IMR-90 (cell line): ENCODE results near the gene XIRP1. TPM values are rescaled to one million over a fixed set of nuclear protein-coding genes. Genes with fewer than 3 reads are reported as not detected.
A peak's percentile ranks its signal among the peaks of the same experiment; 100 is the strongest.

Source experiments
- ATAC-seq: fragments of 200-7000 bp; cut with Tn5 transposase; 2 replicates; pipeline ENCODE4 v1.9.1; 2020; ENCODE audit warnings: low read depth, mild to moderate bottlenecking, moderate library complexity
- BruUV-seq: library from RNA; stranded (reverse); fragments of 400-500 nt; replicated peaks from 2 replicates; lab custom pipeline; 2021; lab: Mats Ljungman, UMichigan
- CTCF ChIA-PET: fragments of 300-600 bp; formaldehyde crosslinking; extraction: SDS; loops from one replicate; lab custom pipeline; 2021; ENCODE audit warnings: antibody characterized with exemption; lab: Yijun Ruan, JAX
- POLR2A ChIA-PET: fragments of 300-600 bp; sonication (Branson Sonifier 250); formaldehyde crosslinking; loops from one replicate; lab custom pipeline; 2022; ENCODE audit warnings: antibody characterized with exemption; ENCODE audit not compliant: unreplicated experiment; lab: Charles Lee
- DNase-seq: peaks from one replicate; pipeline ENCODE4 v3.0.0; 2013
- H2AFZ ChIP-seq: replicated peaks from 2 replicates; pipeline ENCODE3; 2013; ENCODE audit warnings: low read length, mild to moderate bottlenecking; ENCODE audit not compliant: poor library complexity
- H2AK5ac ChIP-seq: 2 replicates; pipeline ENCODE4 v1.6.1; 2013; ENCODE audit warnings: low read depth, low read length, inconsistent platforms
- H2AK9ac ChIP-seq: replicated peaks from 2 replicates; pipeline ENCODE3; 2013; ENCODE audit warnings: mild to moderate bottlenecking, low read depth, low read length, moderate library complexity; ENCODE audit not compliant: poor library complexity
- H2BK120ac ChIP-seq: 2 replicates; pipeline ENCODE4 v1.6.1; 2013; ENCODE audit warnings: low read depth, low read length, inconsistent platforms
- H2BK15ac ChIP-seq: 3 replicates; pipeline ENCODE4 v1.6.1; 2013; ENCODE audit warnings: low read depth, low read length, inconsistent platforms
- H2BK20ac ChIP-seq: 2 replicates; pipeline ENCODE4 v1.6.1; 2013; ENCODE audit warnings: low read depth, mild to moderate bottlenecking, inconsistent platforms, low read length, moderate library complexity
- H2BK5ac ChIP-seq: 2 replicates; pipeline ENCODE4 v1.6.1; 2013; ENCODE audit warnings: mild to moderate bottlenecking, low read depth, low read length, inconsistent platforms; ENCODE audit not compliant: poor library complexity, severe bottlenecking
- H3K14ac ChIP-seq: replicated peaks from 2 replicates; pipeline ENCODE4 v1.6.1; 2013; ENCODE audit warnings: low read depth, low read length, inconsistent platforms
- H3K18ac ChIP-seq: 2 replicates; pipeline ENCODE4 v1.6.1; 2013; ENCODE audit warnings: low read depth, low read length, control low read depth
- H3K23ac ChIP-seq: 2 replicates; pipeline ENCODE4 v1.6.1; 2013; ENCODE audit warnings: low read depth, low read length, inconsistent platforms
- H3K27ac ChIP-seq: 2 replicates; pipeline ENCODE4 v1.5.1; 2013; ENCODE audit warnings: mild to moderate bottlenecking, control low read depth, low read length; ENCODE audit not compliant: insufficient read depth
- H3K27me3 ChIP-seq: 2 replicates; pipeline ENCODE4 v1.6.1; 2013; ENCODE audit warnings: low read length; ENCODE audit not compliant: control insufficient read depth, insufficient read depth
- H3K36me3 ChIP-seq: 2 replicates; pipeline ENCODE4 v1.6.1; 2013; ENCODE audit warnings: low read length, mixed read lengths; ENCODE audit not compliant: control insufficient read depth, insufficient read depth
- H3K4ac ChIP-seq: 2 replicates; pipeline ENCODE4 v1.6.1; 2013; ENCODE audit warnings: low read depth, low read length, inconsistent platforms
- H3K4me1 ChIP-seq: 2 replicates; pipeline ENCODE4 v1.6.1; 2013; ENCODE audit warnings: low read length, mixed read lengths; ENCODE audit not compliant: control insufficient read depth, insufficient read depth
- H3K4me2 ChIP-seq: 2 replicates; pipeline ENCODE4 v1.6.1; 2013; ENCODE audit warnings: low read depth, mild to moderate bottlenecking, control low read depth, low read length, moderate library complexity
- H3K4me3 ChIP-seq: 2 replicates; pipeline ENCODE4 v1.5.1; 2013; ENCODE audit warnings: low read depth, mild to moderate bottlenecking, control low read depth, low read length, moderate library complexity; ENCODE audit not compliant: insufficient read depth
- H3K56ac ChIP-seq: 2 replicates; pipeline ENCODE4 v1.6.1; 2013; ENCODE audit warnings: low read length, inconsistent platforms; ENCODE audit not compliant: insufficient read depth; ENCODE audit errors: extremely low read depth
- H3K79me1 ChIP-seq, 2 experiments: 2 replicates each; pipeline ENCODE4 v1.6.1; 2013; ENCODE audit warnings: low read length in 2 of 2, inconsistent platforms in 1 of 2, low read depth in 1 of 2
- H3K9ac ChIP-seq: 2 replicates; pipeline ENCODE4 v1.6.1; 2013; ENCODE audit warnings: low read depth, low read length, control low read depth
- H3K9me1 ChIP-seq: 2 replicates; pipeline ENCODE4 v1.6.1; 2013; ENCODE audit warnings: low read length, inconsistent platforms; ENCODE audit not compliant: insufficient read depth
- H3K9me3 ChIP-seq: 2 replicates; pipeline ENCODE4 v1.6.1; 2013; ENCODE audit warnings: low read length; ENCODE audit not compliant: control insufficient read depth, insufficient read depth
- H4K20me1 ChIP-seq: 2 replicates; pipeline ENCODE4 v1.6.1; 2013; ENCODE audit warnings: low read length, inconsistent platforms; ENCODE audit not compliant: insufficient read depth
- H4K5ac ChIP-seq: 2 replicates; pipeline ENCODE4 v1.6.1; 2013; ENCODE audit warnings: mild to moderate bottlenecking, low read depth, low read length, control low read depth
- H4K8ac ChIP-seq, 2 experiments: 2 replicates each; pipeline ENCODE4 v1.6.1; 2013; ENCODE audit warnings: low read depth in 2 of 2, low read length in 2 of 2, control low read depth in 1 of 2, inconsistent platforms in 1 of 2
- H4K91ac ChIP-seq: 2 replicates; pipeline ENCODE4 v1.6.1; 2013; ENCODE audit warnings: low read depth, low read length, inconsistent platforms; ENCODE audit not compliant: insufficient read depth
- BHLHE40 ChIP-seq: fragments of 150-350 bp; IDR thresholded peaks from 2 replicates; pipeline ENCODE4 v1.6.1; 2016; ENCODE audit warnings: mild to moderate bottlenecking, low read depth, low read length
- MAZ ChIP-seq: IDR thresholded peaks from 2 replicates; pipeline ENCODE4 v1.6.1; 2012; ENCODE audit warnings: low read depth, mild to moderate bottlenecking, low read length, improper control_type of control experiment, moderate library complexity, borderline replicate concordance
- WGBS, 2 experiments: methylation state at CpG; one replicate each; pipeline versions ENCODE4 v1.1.5 to v1.1.7; 2013; ENCODE audit warnings: missing lambda C conversion rate in 2 of 2; ENCODE audit not compliant: insufficient read length in 1 of 2; ENCODE audit errors: extremely low coverage in 2 of 2; 5-methylcytosine and 5-hydroxymethylcytosine counted together
- dilution Hi-C: fragments of 300-500 bp; cut with HindIII; formaldehyde crosslinking; loops from one replicate; pipeline ENCODE4 v1.14.3; 2018; ENCODE audit warnings: low sequenced_read_pairs; ENCODE audit not compliant: unreplicated experiment
- in situ Hi-C: fragments of 300-500 bp; cut with MboI; formaldehyde crosslinking; loops from 3 replicates; pipeline ENCODE4 v1.14.3; 2019; ENCODE audit warnings: low sequenced_read_pairs, inconsistent platforms, mixed read lengths
- intact Hi-C: fragments of 100-400 bp; cut with micrococcal nuclease; formaldehyde crosslinking; loops from 2 replicates; pipeline ENCODE4 v1.10.0; 2022
- polyA plus RNA-seq, 3 experiments: library from polyadenylated mRNA; depleted of rRNA; stranded (reverse); fragments of >200 nt; gene quantifications; 2 replicates each; pipeline ENCODE4 v1.2.3, GENCODE V29; 2012; ENCODE audit warnings: low replicate concordance in 1 of 3
- total RNA-seq: library from RNA; depleted of rRNA; stranded (reverse); fragments of >200 nt; gene quantifications from 2 replicates; pipeline ENCODE4 v1.2.3, GENCODE V29; 2012

Gene XIRP1
- total and polyA plus RNA-seq, 2 of the 4 experiments (the other 2 are of a cell fraction): under 0.01 to 0.07 TPM

DNA sequence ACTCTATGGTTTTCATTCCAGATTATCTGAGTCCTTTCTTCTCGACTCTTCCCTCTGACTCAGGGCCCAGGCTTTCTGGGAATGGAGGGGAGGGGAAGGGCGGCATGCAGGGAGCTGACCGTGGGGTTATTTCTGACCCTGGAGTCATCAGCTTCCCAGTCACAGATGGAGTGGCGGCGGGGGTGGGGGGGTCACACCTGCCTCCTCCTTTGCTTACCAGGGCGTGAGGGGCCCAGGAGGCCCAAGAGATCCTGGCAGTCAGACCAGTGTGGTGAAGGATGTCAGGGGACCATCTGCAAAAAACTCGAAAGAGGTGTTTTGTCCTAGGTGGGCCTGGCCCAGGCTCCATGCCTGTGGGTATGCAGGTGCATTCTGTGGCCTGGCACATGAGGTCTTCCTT is 996 bp upstream of the XIRP1 start:
- H3K9ac ChIP-seq: no peak overlapping the region
- H3K23ac ChIP-seq: no peak overlapping the region
- H2BK120ac ChIP-seq: no peak overlapping the region; the same call in 1 of the 2 replicates
- H2AK5ac ChIP-seq: no peak overlapping the region
- in situ Hi-C loops: loop anchor here (5.0 kb wide), 1 partner anchor 89 kb away; the partner anchor contains the start of gene CX3CR1
- peak; percentile 63 for ATAC-seq
- peak; percentile 37 for DNase-seq
- TF ChIP-seq MAZ (peak; percentile 47; the same call in 1 of the 2 replicates), BHLHE40 (no peak)
- no peaks in the 10 kb centered on the region; the same call in 1 of the 2 replicates for H4K20me1 ChIP-seq
- H3K4me1 ChIP-seq: peaks cover 12% of the 10 kb centered on the region
- no peak overlapping the region for H3K14ac ChIP-seq
- no peaks in the 10 kb centered on the region for H3K9me3 ChIP-seq
- H4K8ac ChIP-seq: no peak overlapping the region
- dilution Hi-C loops: no loop called here
- no peak overlapping the region for H4K5ac ChIP-seq
- no peak overlapping the region for H2BK5ac ChIP-seq
- H3K18ac ChIP-seq: no peak overlapping the region
- no peak overlapping the region for H4K91ac ChIP-seq
- no peak overlapping the region for H2BK20ac ChIP-seq
- peak overlapping the region; percentile 7 for H2AFZ ChIP-seq
- H3K4me3 ChIP-seq: no peak overlapping the region
- no peaks in the 10 kb centered on the region for H3K36me3 ChIP-seq
- peak overlapping the region; percentile 50 for H2AK9ac ChIP-seq
- CTCF ChIA-PET: interaction anchor here (0.6 to 1.5 kb wide), 3 partner anchors 76 to 98 kb away, joined by 4 read pairs; no protein-coding TSS in a partner anchor
- no peak overlapping the region for H3K27ac ChIP-seq
- intact Hi-C loops: no loop called here
- H3K27me3 ChIP-seq: no peaks in the 10 kb centered on the region; the same call in 1 of the 2 replicates
- H3K9me1 ChIP-seq: peaks cover 12% of the 10 kb centered on the region
- no CpG with 5 or more reads among the region's 7 CpGs for WGBS, 2 experiments
- no peak overlapping the region for H2BK15ac ChIP-seq
- H3K4me2 ChIP-seq: no peak overlapping the region
- no TSS peak for BruUV-seq
- H3K56ac ChIP-seq: no peak overlapping the region
- H3K4ac ChIP-seq: no peak overlapping the region
- POLR2A ChIA-PET: no interaction called here
- H3K79me1 ChIP-seq: no peaks in the 10 kb centered on the region
